HG02678 (cell line): Measurements from ENCODE around the gene DNM3.

Experiments
- ATAC-seq: cut with Tn5 transposase; IDR thresholded peaks from one replicate; pipeline ENCODE4 v1.9.1; 2021; ENCODE audit warnings: mild to moderate bottlenecking, moderate library complexity; ENCODE audit not compliant: unreplicated experiment

DNM3 gene

GRCh38 chr1:172460887-172461315 lies 619.6 kb downstream of the DNM3 start:
- no peak for ATAC-seq
